ENCODE measurements around the gene TCEAL7. TPM values are rescaled to one million over a fixed set of nuclear protein-coding genes. Genes with fewer than 3 reads are reported as not detected.
A peak's percentile ranks its signal among the peaks of the same experiment; 100 is the strongest.

TCEAL7 gene
- total RNA-seq, 2 donors from 2014 or later: 7.8 to 8.0 TPM

GRCh38 chrX:103372886-103373285, 42.8 kb downstream of the TCEAL7 start:
- no peaks in the 10 kb centered on the region for H3K9me3 ChIP-seq
- peaks cover 0 to 4% of the 10 kb centered on the region in 2 donors for H3K27me3 ChIP-seq
- no peaks in the 10 kb centered on the region for H3K36me3 ChIP-seq
- no peaks in the 10 kb centered on the region for H3K4me1 ChIP-seq
- TF ChIP-seq CTCF (IDR thresholded peaks at IDR 0.05): no peak
- no peak overlapping the region for H3K27ac ChIP-seq
- no peak for DNase-seq (ENCODE audit: low spot score)
- H3K4me3 ChIP-seq: no peak overlapping the region

GRCh38 chrX:103373581-103373980, 43.5 kb downstream of the TCEAL7 start:
- H3K36me3 ChIP-seq: no peaks in the 10 kb centered on the region
- no peak for DNase-seq (ENCODE audit: low spot score)
- no peak for TF ChIP-seq CTCF (IDR thresholded peaks at IDR 0.05)

GRCh38 chrX:103376118-103376978, 46.3 kb downstream of the TCEAL7 start, which contains the start of gene BEX3:
Gene BEX3, plus strand, starts transcription at chrX:103376538. Its CDS starts 984 bp downstream, at chrX:103377522.
- Histone ChIP-seq H3K9me3 (no peaks in the 10 kb centered on the region), H3K27me3 (no peaks in the 10 kb centered on the region), H3K4me3 (peak within 1 kb of the TSS; percentile 72), H3K36me3 (no peaks in the 10 kb centered on the region), H3K4me1 (no peaks in the 10 kb centered on the region), H3K27ac (peak within 1 kb of the TSS; percentile 79 to 89)
- no peak for TF ChIP-seq CTCF (IDR thresholded peaks at IDR 0.05)
- DNase-seq (ENCODE audit: low spot score): no peak

More at GRCh38 chrX:103373581-103373980, 43.5 kb downstream of the TCEAL7 start:
- Histone ChIP-seq H3K4me3 (no peak overlapping the region), H3K27ac (no peak overlapping the region), H3K9me3 (no peaks in the 10 kb centered on the region), H3K4me1 (no peaks in the 10 kb centered on the region), H3K27me3 (peaks cover 0 to 4% of the 10 kb centered on the region in 2 donors)

- no peaks in the 10 kb centered on the region for H3K27me3 ChIP-seq
- no peaks in the 10 kb centered on the region for H3K9me3 ChIP-seq
- peak overlapping the region; percentile 79 to 89 for H3K27ac ChIP-seq
- no peak for DNase-seq (ENCODE audit: low spot score)
- no peaks in the 10 kb centered on the region for H3K36me3 ChIP-seq
- no peaks in the 10 kb centered on the region for H3K4me1 ChIP-seq
- TF ChIP-seq CTCF (IDR thresholded peaks at IDR 0.05): no peak
- H3K4me3 ChIP-seq: peak overlapping the region; percentile 72
Measured at GRCh38 chrX:103376979-103377324, 46.9 kb downstream of the TCEAL7 start.

- H3K4me3 ChIP-seq: no peak overlapping the region
- H3K36me3 ChIP-seq: no peaks in the 10 kb centered on the region
- TF ChIP-seq CTCF (IDR thresholded peaks at IDR 0.05): no peak
- no peak overlapping the region for H3K27ac ChIP-seq
- no peaks in the 10 kb centered on the region for H3K4me1 ChIP-seq
- no peaks in the 10 kb centered on the region for H3K27me3 ChIP-seq
- H3K9me3 ChIP-seq: no peaks in the 10 kb centered on the region
- no peak for DNase-seq (ENCODE audit: low spot score)
Measured at GRCh38 chrX:103378990-103379389, 49.0 kb downstream of the TCEAL7 start.

Other genes with a start within 250 kb of the TCEAL7 start
- under 1 TPM; 0.22 to 0.39 TPM for gene NXF3, start 237.1 kb upstream of the TCEAL7 start, total RNA-seq
- gene BEX4, start 115.1 kb upstream of the TCEAL7 start, total RNA-seq: 10 to 100 TPM; 72.2 to 74.9 TPM
- 10 to 100 TPM; 47.8 to 66.6 TPM for gene TCEAL8, start 75.1 kb upstream of the TCEAL7 start, total RNA-seq
- under 1 TPM in 1 of 2 donors, not detected in 1; 0.47 TPM for gene TCEAL5, start 53.5 kb upstream of the TCEAL7 start, total RNA-seq
- 10 to 100 TPM; 16.4 to 59.9 TPM for gene BEX2, start 19.2 kb upstream of the TCEAL7 start, total RNA-seq
- gene TCEAL9, start 26.3 kb downstream of the TCEAL7 start, total RNA-seq: 10 to 100 TPM; 43.3 to 56.9 TPM
- 100 to 1,000 TPM; 201 to 229 TPM for gene BEX3, start 46.3 kb downstream of the TCEAL7 start, total RNA-seq
- under 1 TPM in 1 of 2 donors, not detected in 1; 0.31 TPM for gene RAB40A, start 189.2 kb downstream of the TCEAL7 start, total RNA-seq

Data from right atrium auricular region (tissue), 2 donors.